Thyroid gland (tissue), 4 donors: ENCODE results near the gene ESR1. TPM values are rescaled to one million over a fixed set of nuclear protein-coding genes. Genes with fewer than 3 reads are reported as not detected.

ENCODE experiments used
- DNase-seq, 2 donors: peaks; one replicate each; pipeline ENCODE4 v3.0.0-alpha.2; 2019
- H3K27ac ChIP-seq, 3 donors: fragments of 200-600 bp; sonication (generic); 1 replicate in 2 of 3; 2 replicates in 1 of 3; pipeline ENCODE4 v1.5.1; 2016 to 2019; ENCODE audit warnings: mild to moderate bottlenecking in 1 of 3, moderate library complexity in 1 of 3
- H3K27me3 ChIP-seq: fragments of 200-600 bp; sonication (generic); one replicate; pipeline ENCODE4 v1.5.1; 2019
- H3K36me3 ChIP-seq, 2 donors: fragments of 200-600 bp; sonication (generic); one replicate each; pipeline ENCODE4 v1.5.1; 2016 to 2019
- H3K4me1 ChIP-seq, 2 donors: fragments of 200-600 bp; sonication (generic); one replicate each; pipeline ENCODE4 v1.5.1; 2017 to 2019
- H3K4me3 ChIP-seq, 3 donors: fragments of 200-600 bp; sonication (generic); replicated peaks in 1 of 3; 1 replicate in 2 of 3; 2 replicates in 1 of 3; pipeline ENCODE4 v1.5.1; 2016; ENCODE audit warnings: mild to moderate bottlenecking in 1 of 3
- H3K9me3 ChIP-seq: fragments of 200-600 bp; sonication (generic); one replicate; pipeline ENCODE4 v1.5.1; 2017
- POLR2A ChIP-seq, 2 donors: fragments of 450-650 bp; IDR thresholded peaks; one replicate each; pipeline ENCODE4 v1.6.1; 2017; ENCODE audit warnings: antibody characterized with exemption in 2 of 2, mild to moderate bottlenecking in 2 of 2, moderate library complexity in 1 of 2
- WGBS, 2 donors: methylation state at CpG; one replicate each; pipeline ENCODE4 v1.1.5; 2017; 5-methylcytosine and 5-hydroxymethylcytosine counted together
- intact Hi-C: fragments of 100-400 bp; cut with DNase I; formaldehyde crosslinking; loops from one replicate; pipeline ENCODE4 v1.15.1; 2023
- total RNA-seq, 4 donors: library from RNA; depleted of rRNA; stranded (reverse); fragments of >200 nt; gene quantifications; one replicate each; pipeline ENCODE4 v1.2.3, GENCODE V29; 2016
- TF ChIP-seq, protein P1 (sequence below), 6 experiments: fragments of 200-600 bp in 3 of 6; fragments of 450-650 bp in 3 of 6; sonication (generic) in 3 of 6; IDR thresholded peaks; one replicate each; pipeline ENCODE4 v1.5.1; 2016 to 2019; ENCODE audit warnings: antibody characterized with exemption in 6 of 6, mild to moderate bottlenecking in 2 of 6, inconsistent platforms in 1 of 6, moderate library complexity in 1 of 6

Gene ESR1
- total RNA-seq, 4 donors from 2014 or later = 3.2 to 4.7 (median 3.6) TPM

DNA sequence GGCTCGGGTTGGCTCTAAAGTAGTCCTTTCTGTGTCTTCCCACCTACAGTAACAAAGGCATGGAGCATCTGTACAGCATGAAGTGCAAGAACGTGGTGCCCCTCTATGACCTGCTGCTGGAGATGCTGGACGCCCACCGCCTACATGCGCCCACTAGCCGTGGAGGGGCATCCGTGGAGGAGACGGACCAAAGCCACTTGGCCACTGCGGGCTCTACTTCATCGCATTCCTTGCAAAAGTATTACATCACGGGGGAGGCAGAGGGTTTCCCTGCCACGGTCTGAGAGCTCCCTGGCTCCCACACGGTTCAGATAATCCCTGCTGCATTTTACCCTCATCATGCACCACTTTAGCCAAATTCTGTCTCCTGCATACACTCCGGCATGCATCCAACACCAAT is 291.2 kb downstream of the ESR1 start:
- H3K4me3 ChIP-seq = no peak overlapping the region
- DNase-seq = no peak
- no peak for TF ChIP-seq POLR2A (IDR thresholded peaks at IDR 0.05)
- TF ChIP-seq, protein P1, sequence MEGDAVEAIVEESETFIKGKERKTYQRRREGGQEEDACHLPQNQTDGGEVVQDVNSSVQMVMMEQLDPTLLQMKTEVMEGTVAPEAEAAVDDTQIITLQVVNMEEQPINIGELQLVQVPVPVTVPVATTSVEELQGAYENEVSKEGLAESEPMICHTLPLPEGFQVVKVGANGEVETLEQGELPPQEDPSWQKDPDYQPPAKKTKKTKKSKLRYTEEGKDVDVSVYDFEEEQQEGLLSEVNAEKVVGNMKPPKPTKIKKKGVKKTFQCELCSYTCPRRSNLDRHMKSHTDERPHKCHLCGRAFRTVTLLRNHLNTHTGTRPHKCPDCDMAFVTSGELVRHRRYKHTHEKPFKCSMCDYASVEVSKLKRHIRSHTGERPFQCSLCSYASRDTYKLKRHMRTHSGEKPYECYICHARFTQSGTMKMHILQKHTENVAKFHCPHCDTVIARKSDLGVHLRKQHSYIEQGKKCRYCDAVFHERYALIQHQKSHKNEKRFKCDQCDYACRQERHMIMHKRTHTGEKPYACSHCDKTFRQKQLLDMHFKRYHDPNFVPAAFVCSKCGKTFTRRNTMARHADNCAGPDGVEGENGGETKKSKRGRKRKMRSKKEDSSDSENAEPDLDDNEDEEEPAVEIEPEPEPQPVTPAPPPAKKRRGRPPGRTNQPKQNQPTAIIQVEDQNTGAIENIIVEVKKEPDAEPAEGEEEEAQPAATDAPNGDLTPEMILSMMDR (IDR thresholded peaks at IDR 0.05) = no peak
- H3K4me1 ChIP-seq = peaks cover 0 to 10% of the 10 kb centered on the region in 2 donors
- H3K36me3 ChIP-seq = no peaks in the 10 kb centered on the region
- H3K27me3 ChIP-seq = no peaks in the 10 kb centered on the region
- intact Hi-C loops = no loop called here
- no peaks in the 10 kb centered on the region for H3K9me3 ChIP-seq
- WGBS, 2 donors = 82 to 88% methylated on average over 14 of the region's 14 CpGs
- no peak overlapping the region for H3K27ac ChIP-seq

DNA sequence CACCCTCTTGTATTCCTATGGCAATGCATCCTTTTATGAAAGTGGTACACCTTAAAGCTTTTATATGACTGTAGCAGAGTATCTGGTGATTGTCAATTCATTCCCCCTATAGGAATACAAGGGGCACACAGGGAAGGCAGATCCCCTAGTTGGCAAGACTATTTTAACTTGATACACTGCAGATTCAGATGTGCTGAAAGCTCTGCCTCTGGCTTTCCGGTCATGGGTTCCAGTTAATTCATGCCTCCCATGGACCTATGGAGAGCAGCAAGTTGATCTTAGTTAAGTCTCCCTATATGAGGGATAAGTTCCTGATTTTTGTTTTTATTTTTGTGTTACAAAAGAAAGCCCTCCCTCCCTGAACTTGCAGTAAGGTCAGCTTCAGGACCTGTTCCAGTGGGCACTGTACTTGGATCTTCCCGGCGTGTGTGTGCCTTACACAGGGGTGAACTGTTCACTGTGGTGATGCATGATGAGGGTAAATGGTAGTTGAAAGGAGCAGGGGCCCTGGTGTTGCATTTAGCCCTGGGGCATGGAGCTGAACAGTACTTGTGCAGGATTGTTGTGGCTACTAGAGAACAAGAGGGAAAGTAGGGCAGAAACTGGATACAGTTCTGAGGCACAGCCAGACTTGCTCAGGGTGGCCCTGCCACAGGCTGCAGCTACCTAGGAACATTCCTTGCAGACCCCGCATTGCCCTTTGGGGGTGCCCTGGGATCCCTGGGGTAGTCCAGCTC is 292.1 kb downstream of the ESR1 start:
- peaks cover 0 to 9% of the 10 kb centered on the region in 2 donors for H3K4me1 ChIP-seq
- peak overlapping the region in 1 of 3 donors; percentile 1 for H3K27ac ChIP-seq
- H3K9me3 ChIP-seq = no peaks in the 10 kb centered on the region
- H3K36me3 ChIP-seq = no peaks in the 10 kb centered on the region
- H3K27me3 ChIP-seq = no peaks in the 10 kb centered on the region
- TF ChIP-seq POLR2A (IDR thresholded peaks at IDR 0.05) = no peak
- TF ChIP-seq, protein P1 (IDR thresholded peaks at IDR 0.05) = no peak
- no peak overlapping the region for H3K4me3 ChIP-seq
- 91 to 96% methylated on average over 4 of the region's 4 CpGs for WGBS, 2 donors
- DNase-seq = no peak
- intact Hi-C loops = no loop called here

DNA sequence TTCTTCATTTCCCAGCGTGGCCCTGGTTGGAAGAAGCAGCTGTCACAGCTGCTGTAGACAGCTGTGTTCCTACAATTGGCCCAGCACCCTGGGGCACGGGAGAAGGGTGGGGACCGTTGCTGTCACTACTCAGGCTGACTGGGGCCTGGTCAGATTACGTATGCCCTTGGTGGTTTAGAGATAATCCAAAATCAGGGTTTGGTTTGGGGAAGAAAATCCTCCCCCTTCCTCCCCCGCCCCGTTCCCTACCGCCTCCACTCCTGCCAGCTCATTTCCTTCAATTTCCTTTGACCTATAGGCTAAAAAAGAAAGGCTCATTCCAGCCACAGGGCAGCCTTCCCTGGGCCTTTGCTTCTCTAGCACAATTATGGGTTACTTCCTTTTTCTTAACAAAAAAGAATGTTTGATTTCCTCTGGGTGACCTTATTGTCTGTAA is 292.7 kb downstream of the ESR1 start:
- H3K4me3 ChIP-seq = no peak overlapping the region
- no peak for DNase-seq
- H3K27me3 ChIP-seq = no peaks in the 10 kb centered on the region
- H3K4me1 ChIP-seq = peaks cover 0 to 4% of the 10 kb centered on the region in 2 donors
- intact Hi-C loops = no loop called here
- 79 to 80% methylated on average over 7 of the region's 7 CpGs for WGBS, 2 donors
- TF ChIP-seq, protein P1 (IDR thresholded peaks at IDR 0.05) = no peak
- no peak for TF ChIP-seq POLR2A (IDR thresholded peaks at IDR 0.05)
- no peaks in the 10 kb centered on the region for H3K36me3 ChIP-seq
- peak overlapping the region in 1 of 3 donors; percentile 1 for H3K27ac ChIP-seq
- no peaks in the 10 kb centered on the region for H3K9me3 ChIP-seq

DNA sequence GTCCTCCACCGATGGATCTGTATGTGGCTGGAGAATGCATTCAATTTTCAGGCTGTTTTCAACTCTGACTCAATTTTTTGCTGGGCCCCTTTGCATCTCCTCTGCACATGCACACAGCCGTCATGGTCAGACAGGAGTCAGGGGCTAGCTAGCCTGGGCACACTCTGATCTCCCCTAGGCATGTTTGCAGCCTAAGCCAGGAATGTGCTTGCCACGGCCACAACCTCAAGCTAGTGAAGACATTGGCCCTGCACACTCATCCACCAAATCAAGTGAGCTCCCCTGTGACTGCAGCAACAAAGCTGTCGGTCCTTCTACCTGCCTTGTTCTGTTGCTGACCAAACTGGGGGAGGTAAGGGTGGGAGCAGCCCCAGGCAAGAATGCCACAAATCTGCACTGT is 300.5 kb downstream of the ESR1 start:
- Histone ChIP-seq H3K4me3 (no peak overlapping the region), H3K36me3 (no peaks in the 10 kb centered on the region), H3K27ac (no peak overlapping the region), H3K27me3 (no peaks in the 10 kb centered on the region), H3K9me3 (no peaks in the 10 kb centered on the region), H3K4me1 (no peaks in the 10 kb centered on the region)
- intact Hi-C loops = no loop called here
- TF ChIP-seq POLR2A (IDR thresholded peaks at IDR 0.05) = no peak
- TF ChIP-seq, protein P1 (IDR thresholded peaks at IDR 0.05) = no peak
- no peak for DNase-seq
- 82 to 92% methylated on average over 3 to 4 of the region's 4 CpGs for WGBS, 2 donors
